ENCODE measurements around the gene PDE5A.
"Not testable (repeated sequence)": the region's sequence is repeated elsewhere in the genome, so short reads cannot be mapped to it uniquely, and the experiment has no call there.

The PDE5A gene

DNA sequence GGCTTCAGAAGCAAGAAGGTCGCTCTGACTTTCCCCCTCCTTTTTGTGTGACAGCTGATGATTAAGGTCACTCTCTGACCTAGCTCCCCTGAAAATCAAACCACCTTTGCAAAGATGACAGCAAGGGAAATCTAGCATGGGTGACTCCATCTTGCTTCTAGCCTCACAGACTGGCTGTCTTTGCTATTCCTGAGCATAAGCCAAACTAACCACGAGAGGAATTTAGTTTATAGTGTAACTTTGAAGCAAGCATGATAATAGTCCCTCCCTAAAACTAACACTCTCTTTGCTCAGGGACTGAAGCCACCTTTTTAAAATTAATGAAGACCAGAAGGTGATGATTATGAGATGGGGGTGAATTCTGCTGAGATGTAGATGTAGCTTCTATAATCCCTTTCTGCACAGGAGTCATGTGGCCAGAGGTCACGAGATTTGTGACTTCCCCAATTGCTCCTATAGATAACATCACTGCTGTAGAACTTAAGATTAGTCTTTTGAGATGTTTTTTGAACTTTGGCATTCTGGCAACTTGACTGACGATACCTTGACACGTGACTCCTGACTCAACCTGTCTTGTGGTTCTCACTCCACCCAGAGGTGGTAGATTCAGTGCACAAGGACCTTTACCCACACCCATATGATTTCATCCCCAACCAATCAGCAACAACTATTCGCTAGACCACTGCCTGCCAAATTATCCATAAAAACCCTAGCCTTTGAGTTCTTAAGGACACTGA lies 14.9 kb upstream of the PDE5A start:
- no peak for DNase-seq

- no peak for DNase-seq
Observed at GRCh38 chr4:119641765-119642164, 13.2 kb upstream of the PDE5A start.

- no peak for DNase-seq
Observed at GRCh38 chr4:119638359-119638758, 9.8 kb upstream of the PDE5A start.

GRCh38 chr4:119636851-119637250 lies 8.2 kb upstream of the PDE5A start:
- DNase-seq = not testable (repeated sequence)

- DNase-seq = no peak
Observed at GRCh38 chr4:119632216-119632615, 3.6 kb upstream of the PDE5A start.

- no peak for DNase-seq
Observed at GRCh38 chr4:119629142-119629471, 503 bp upstream of the PDE5A start.

DNA sequence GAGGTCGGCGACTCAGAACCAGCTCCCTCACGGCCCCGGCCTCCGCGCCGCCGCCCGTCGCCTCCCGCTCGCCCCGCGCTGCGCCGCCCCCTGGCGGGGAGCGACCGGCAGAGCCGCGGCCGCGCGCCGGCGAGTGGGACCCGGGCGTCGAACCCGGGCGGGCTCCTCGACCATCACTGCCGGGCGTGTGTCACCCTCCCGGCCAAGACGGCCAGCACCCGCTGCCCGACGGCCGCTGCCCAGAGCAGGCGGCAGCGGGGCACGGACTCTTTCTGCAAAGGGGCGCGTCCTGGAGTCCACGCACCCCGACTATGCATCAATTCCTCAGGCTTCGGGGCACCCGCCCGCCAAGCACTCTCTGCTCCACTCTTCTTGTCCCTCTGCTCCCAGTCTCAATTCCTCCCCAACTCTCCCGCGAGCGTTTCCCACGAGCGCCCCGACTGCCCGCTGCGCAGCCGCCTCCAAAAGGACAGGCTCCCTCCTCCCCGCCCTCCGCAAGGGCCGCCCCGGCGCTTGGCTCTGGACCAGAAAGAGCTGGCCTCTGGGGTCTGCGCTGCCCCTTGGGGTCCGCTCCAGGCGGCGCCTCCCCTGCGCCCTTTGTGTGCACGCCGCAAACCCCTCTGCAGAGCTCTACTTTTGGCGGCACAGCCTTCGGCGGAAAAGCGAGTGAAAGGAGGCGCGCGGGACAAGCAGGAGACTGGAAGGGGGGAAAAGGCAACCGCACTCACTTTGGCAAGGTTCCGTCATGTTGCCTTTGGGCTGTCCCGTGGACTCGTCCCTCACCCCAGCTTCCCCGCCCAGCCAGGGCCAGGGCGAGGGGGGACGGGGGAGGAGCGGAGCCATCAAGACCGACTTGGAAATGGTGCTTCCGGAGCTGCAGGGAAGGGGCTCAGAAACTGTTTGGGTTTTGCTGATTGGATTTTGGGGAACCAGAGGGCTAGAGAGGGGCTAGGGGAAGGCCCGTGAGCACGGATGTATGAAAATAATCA lies 1.0 kb downstream of the PDE5A start:
- DNase-seq = peak; percentile 31

GRCh38 chr4:119626943-119627266 lies 1.7 kb downstream of the PDE5A start:
- DNase-seq = no peak

- no peak for DNase-seq
Observed at GRCh38 chr4:119626420-119626819, 2.2 kb downstream of the PDE5A start.

GRCh38 chr4:119625761-119626160 lies 2.8 kb downstream of the PDE5A start:
- DNase-seq = no peak

- no peak for DNase-seq
Observed at GRCh38 chr4:119624356-119624755, 4.2 kb downstream of the PDE5A start.

GRCh38 chr4:119623025-119623424 lies 5.6 kb downstream of the PDE5A start:
- DNase-seq = no peak

- DNase-seq = no peak
Observed at GRCh38 chr4:119615068-119615719, 13.4 kb downstream of the PDE5A start.

GRCh38 chr4:119604266-119604665 lies 24.3 kb downstream of the PDE5A start:
- no peak for DNase-seq

DNA sequence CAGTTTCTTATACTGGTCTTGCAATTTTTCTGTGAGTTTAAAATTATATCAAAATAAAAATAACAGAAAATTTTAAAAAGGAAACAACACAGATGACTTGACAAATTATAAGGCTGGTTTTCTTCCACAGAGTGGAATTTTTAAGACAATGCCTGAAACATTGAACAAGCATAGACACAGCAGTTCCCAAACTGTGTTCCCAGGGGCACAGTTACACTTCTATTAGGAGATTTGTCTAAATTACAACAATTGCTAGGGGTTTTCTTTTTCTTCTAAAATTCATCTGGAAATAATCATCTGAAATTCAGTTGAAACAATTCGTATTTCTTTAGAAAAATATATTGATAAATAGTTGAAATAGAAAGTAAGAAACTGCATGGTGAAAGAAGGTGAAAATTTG lies 26.2 kb downstream of the PDE5A start:
- DNase-seq = no peak

DNA sequence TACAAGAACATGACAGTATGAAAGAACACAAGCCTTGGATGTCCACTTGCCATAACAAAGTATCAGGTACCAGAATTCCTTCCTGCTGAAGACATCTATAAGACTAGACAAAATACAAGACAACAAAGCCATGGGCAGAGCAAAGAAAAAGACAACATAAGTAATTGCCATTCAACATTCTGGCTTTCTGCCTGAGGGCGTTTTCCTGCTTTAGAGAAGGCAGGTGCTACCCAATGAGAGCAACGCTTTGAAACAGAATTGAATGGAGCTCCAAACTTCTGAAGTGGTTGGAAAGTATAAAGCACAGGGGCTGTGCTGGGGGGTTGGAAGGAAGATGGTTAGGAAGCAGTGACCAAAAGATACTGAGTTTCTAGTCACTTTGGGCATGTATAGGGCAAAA lies 30.1 kb downstream of the PDE5A start:
- DNase-seq = no peak

DNA sequence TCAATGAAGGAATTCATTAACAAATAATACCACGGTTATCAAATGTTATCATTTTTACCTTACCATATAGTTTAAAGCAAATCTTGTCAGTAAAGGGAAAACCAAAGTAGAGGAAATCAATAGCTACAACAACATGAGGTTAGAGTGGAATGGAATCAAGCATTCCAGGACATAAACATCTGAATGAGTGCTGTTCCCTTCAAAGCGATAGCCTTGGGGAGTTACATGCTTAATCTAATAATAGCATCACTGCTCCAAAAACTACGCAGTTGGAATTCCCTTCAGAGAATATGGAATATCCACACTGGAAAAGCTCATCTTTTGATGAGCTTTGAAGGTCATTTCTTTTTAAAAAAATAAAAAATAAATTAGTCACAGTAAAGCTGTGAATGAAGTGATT lies 31.2 kb downstream of the PDE5A start:
- no peak for DNase-seq

- no peak for DNase-seq
Observed at GRCh38 chr4:119593698-119594097, 34.9 kb downstream of the PDE5A start.

DNA sequence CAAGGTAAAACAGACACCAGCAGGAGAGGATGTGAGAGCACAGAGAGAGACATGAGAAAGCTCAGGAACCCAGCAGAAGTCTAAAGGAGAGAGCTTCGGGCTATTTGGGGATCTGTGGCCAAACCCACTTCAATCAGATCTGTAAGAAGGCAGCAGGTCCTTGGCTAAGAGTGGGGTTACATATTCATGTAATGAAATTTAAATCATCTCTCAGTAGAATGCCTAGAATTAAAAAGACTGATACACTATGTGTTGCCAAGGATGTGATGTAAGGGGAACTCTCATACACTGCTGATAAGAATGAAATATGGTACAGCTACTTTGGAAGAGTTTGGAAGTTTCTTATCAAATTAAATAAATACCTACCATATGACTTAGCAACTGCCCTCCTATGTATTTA lies 35.8 kb downstream of the PDE5A start:
- no peak for DNase-seq

DNA sequence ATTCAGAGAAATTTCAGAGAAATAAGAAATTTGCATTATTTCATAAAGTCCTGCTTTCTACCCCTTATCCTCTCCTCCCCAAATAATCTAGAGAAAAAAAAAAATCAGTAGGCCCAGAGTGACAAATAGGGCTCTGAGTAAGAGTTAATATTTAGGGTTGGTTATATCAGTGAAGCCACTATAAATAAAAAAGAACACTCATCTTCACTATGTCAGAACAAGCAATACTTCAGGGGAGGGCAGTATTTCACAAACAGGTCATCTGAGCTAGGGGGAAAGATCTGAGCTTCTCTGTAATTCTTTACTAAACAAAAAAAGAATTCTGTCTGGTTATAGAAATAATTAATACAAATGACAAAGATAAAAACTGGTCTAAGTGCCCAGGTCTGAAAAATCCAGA lies 39.4 kb downstream of the PDE5A start:
- DNase-seq = no peak

DNA sequence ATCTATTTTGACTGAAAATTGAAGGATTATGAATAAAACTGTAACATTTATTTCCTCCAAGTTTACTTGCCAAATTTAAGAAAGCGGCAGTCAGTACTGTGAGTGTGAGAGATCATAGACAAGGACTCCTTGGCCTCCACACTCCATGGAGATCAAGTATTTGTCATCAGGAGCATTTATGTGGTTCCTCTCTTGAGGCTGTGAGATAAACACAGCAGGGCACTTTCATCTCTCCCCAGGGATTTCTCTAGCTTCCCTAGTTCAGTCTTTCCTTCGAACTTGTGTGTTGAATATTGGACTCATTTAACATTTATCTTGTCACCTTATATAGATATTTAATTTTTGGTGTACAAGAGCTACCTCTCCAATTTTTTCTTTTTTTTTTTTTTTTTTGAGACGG lies 40.8 kb downstream of the PDE5A start:
- DNase-seq = no peak

DNA sequence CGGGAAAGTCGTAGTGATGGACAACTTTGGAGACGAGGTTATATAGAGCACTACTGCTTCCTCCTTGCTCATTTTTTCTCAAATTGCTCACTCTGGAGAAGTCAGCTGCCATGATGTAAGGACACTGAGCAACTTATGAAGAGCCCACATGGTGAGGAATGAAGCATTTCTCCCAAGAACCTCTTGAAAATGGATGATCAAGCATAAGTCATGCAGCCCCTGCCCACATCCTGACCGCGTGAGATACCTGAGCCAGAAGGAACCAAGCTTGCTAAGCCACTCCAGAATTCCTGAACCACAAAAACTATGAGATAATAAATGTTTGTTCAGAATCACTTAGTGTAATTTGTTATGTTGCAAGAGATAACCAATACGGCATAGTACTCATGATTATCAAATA lies 42.8 kb downstream of the PDE5A start:
- no peak for DNase-seq

GRCh38 chr4:119581190-119581873 lies 47.3 kb downstream of the PDE5A start:
- DNase-seq = no peak

Data from GDM1 (cell line).